ENCODE measurements around the gene GRIK4. TPM values are rescaled to one million over a fixed set of nuclear protein-coding genes. Genes with fewer than 3 reads are reported as not detected.

GRIK4 gene
- total and polyA plus RNA-seq, 2 of the 4 experiments (the other 2 are of a cell fraction), result 0.18 to 0.38 TPM

DNA sequence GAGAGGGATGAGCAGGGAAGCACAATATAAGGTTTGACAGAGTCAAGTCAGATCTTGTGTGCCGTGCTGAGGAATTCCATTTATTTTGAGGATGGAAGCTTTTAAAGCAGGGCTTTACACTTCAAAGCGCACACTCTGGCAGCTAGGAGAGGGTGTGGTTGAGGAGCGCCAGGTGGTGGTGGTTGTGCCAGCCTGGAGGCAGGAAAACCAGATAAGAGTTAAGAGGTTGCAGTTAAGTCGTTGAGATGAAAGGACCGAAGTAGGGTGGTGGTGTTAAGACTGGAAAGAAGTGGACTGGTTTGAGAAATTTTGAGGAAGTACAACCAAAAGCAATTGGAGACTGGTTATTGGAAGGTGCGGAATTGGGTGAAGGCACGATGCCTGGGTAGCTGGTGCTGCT lies 280.8 kb downstream of the GRIK4 start:
- H3K4me3 ChIP-seq (ENCODE audit: insufficient read depth, low read depth, low read length), result no peak overlapping the region
- in situ Hi-C loops (cut with MboI; ENCODE audit: low sequenced_read_pairs) (no loop called here), intact Hi-C loops (cut with micrococcal nuclease) (no loop called here), dilution Hi-C loops (cut with HindIII; ENCODE audit: low sequenced_read_pairs, unreplicated experiment) (no loop called here)
- H3K9me3 ChIP-seq (ENCODE audit: control insufficient read depth, insufficient read depth, low read length), result peaks cover 2% of the 10 kb centered on the region; the same call in 1 of the 2 replicates
- no peak overlapping the region for H2AK9ac ChIP-seq (replicated peaks; ENCODE audit: low read depth, low read length, poor library complexity)
- H3K4me2 ChIP-seq (ENCODE audit: low read depth, low read length), result no peak overlapping the region
- no peak for DNase-seq
- H2AFZ ChIP-seq (replicated peaks; ENCODE audit: low read length, poor library complexity), result no peak overlapping the region
- H3K4me1 ChIP-seq (ENCODE audit: control insufficient read depth, insufficient read depth, low read length), result no peaks in the 10 kb centered on the region
- CTCF ChIA-PET, result no interaction called here
- H4K5ac ChIP-seq (ENCODE audit: low read depth, low read length), result no peak overlapping the region
- H3K9me1 ChIP-seq (ENCODE audit: insufficient read depth, low read length), result no peaks in the 10 kb centered on the region
- no peaks in the 10 kb centered on the region for H4K20me1 ChIP-seq (ENCODE audit: insufficient read depth, low read length)
- H2BK20ac ChIP-seq (ENCODE audit: low read depth, low read length), result no peak overlapping the region
- no peak overlapping the region for H3K4ac ChIP-seq (ENCODE audit: low read depth, low read length)
- H2BK120ac ChIP-seq (ENCODE audit: low read depth, low read length), result no peak overlapping the region
- BruUV-seq (replicated peaks), result no TSS peak
- H3K27me3 ChIP-seq (ENCODE audit: control insufficient read depth, insufficient read depth, low read length), result peaks cover 39% of the 10 kb centered on the region
- no peak overlapping the region for H2BK5ac ChIP-seq (ENCODE audit: low read depth, low read length, poor library complexity, severe bottlenecking)
- no peak overlapping the region for H3K56ac ChIP-seq (ENCODE audit: extremely low read depth, insufficient read depth, low read length)
- H4K8ac ChIP-seq (ENCODE audit: low read depth in 2 of 2, low read length in 2 of 2), result no peak overlapping the region
- H3K9ac ChIP-seq (ENCODE audit: low read depth, low read length), result no peak overlapping the region
- H2AK5ac ChIP-seq (ENCODE audit: low read depth, low read length), result no peak overlapping the region
- no peaks in the 10 kb centered on the region for H3K79me1 ChIP-seq (ENCODE audit: low read depth in 1 of 2, low read length in 2 of 2)
- H2BK15ac ChIP-seq (ENCODE audit: low read depth, low read length), result no peak overlapping the region
- no peak overlapping the region for H3K14ac ChIP-seq (replicated peaks; ENCODE audit: low read depth, low read length)
- no peak for ATAC-seq (ENCODE audit: low read depth)
- H3K18ac ChIP-seq (ENCODE audit: low read depth, low read length), result no peak overlapping the region
- H3K27ac ChIP-seq (ENCODE audit: insufficient read depth, low read length), result no peak overlapping the region
- TF ChIP-seq POLR2A (IDR thresholded peaks at IDR 0.05; ENCODE audit: low read depth, low read length), result no peak
- TF ChIP-seq FOS (IDR thresholded peaks at IDR 0.05; ENCODE audit: low read depth, low read length), result no peak
- no peak for TF ChIP-seq BHLHE40 (IDR thresholded peaks at IDR 0.05; ENCODE audit: low read depth, low read length)
- no peak for TF ChIP-seq MXI1 (IDR thresholded peaks at IDR 0.05; ENCODE audit: borderline replicate concordance, low read depth, low read length)
- TF ChIP-seq RAD21 (IDR thresholded peaks at IDR 0.05; ENCODE audit: low read length), result no peak
- no peak for TF ChIP-seq CHD1 (IDR thresholded peaks at IDR 0.05; ENCODE audit: low read depth, low read length)
- no peak for TF ChIP-seq MAFK (IDR thresholded peaks at IDR 0.05; ENCODE audit: low read depth, low read length)
- no peak for TF ChIP-seq SMC3 (IDR thresholded peaks at IDR 0.05; ENCODE audit: low read depth, low read length)
- TF ChIP-seq RFX5 (IDR thresholded peaks at IDR 0.05; ENCODE audit: low read depth, low read length), result no peak
- no peak for TF ChIP-seq MAZ (IDR thresholded peaks at IDR 0.05; ENCODE audit: borderline replicate concordance, low read depth, low read length)
- no peak for TF ChIP-seq NFE2L2 (IDR thresholded peaks at IDR 0.05; ENCODE audit: low read depth, low read length)
- TF ChIP-seq, protein P1, sequence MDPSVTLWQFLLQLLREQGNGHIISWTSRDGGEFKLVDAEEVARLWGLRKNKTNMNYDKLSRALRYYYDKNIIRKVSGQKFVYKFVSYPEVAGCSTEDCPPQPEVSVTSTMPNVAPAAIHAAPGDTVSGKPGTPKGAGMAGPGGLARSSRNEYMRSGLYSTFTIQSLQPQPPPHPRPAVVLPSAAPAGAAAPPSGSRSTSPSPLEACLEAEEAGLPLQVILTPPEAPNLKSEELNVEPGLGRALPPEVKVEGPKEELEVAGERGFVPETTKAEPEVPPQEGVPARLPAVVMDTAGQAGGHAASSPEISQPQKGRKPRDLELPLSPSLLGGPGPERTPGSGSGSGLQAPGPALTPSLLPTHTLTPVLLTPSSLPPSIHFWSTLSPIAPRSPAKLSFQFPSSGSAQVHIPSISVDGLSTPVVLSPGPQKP (IDR thresholded peaks at IDR 0.05; ENCODE audit: borderline replicate concordance, low read depth, low read length), result no peak
- TF ChIP-seq, protein P2, sequence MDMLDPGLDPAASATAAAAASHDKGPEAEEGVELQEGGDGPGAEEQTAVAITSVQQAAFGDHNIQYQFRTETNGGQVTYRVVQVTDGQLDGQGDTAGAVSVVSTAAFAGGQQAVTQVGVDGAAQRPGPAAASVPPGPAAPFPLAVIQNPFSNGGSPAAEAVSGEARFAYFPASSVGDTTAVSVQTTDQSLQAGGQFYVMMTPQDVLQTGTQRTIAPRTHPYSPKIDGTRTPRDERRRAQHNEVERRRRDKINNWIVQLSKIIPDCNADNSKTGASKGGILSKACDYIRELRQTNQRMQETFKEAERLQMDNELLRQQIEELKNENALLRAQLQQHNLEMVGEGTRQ (IDR thresholded peaks at IDR 0.05; ENCODE audit: low read depth, low read length), result no peak
- TF ChIP-seq RCOR1 (IDR thresholded peaks at IDR 0.05; ENCODE audit: insufficient replicate concordance, low read length), result no peak
- TF ChIP-seq, protein P3, sequence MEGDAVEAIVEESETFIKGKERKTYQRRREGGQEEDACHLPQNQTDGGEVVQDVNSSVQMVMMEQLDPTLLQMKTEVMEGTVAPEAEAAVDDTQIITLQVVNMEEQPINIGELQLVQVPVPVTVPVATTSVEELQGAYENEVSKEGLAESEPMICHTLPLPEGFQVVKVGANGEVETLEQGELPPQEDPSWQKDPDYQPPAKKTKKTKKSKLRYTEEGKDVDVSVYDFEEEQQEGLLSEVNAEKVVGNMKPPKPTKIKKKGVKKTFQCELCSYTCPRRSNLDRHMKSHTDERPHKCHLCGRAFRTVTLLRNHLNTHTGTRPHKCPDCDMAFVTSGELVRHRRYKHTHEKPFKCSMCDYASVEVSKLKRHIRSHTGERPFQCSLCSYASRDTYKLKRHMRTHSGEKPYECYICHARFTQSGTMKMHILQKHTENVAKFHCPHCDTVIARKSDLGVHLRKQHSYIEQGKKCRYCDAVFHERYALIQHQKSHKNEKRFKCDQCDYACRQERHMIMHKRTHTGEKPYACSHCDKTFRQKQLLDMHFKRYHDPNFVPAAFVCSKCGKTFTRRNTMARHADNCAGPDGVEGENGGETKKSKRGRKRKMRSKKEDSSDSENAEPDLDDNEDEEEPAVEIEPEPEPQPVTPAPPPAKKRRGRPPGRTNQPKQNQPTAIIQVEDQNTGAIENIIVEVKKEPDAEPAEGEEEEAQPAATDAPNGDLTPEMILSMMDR (conservative IDR thresholded peaks at IDR 0.05; ENCODE audit: low read depth, low read length), result no peak
- TF ChIP-seq CEBPB (IDR thresholded peaks at IDR 0.05; ENCODE audit: low read depth, low read length), result no peak
- POLR2A ChIA-PET (ENCODE audit: unreplicated experiment), result no interaction called here
- H3K36me3 ChIP-seq (ENCODE audit: control insufficient read depth, insufficient read depth, low read length), result no peaks in the 10 kb centered on the region
- no peak overlapping the region for H4K91ac ChIP-seq (ENCODE audit: insufficient read depth, low read depth, low read length)
- WGBS, 2 experiments (ENCODE audit: extremely low coverage in 2 of 2, insufficient read length in 1 of 2), result 70% methylated on average over 5 of the region's 7 CpGs; no CpG with 5 or more reads in 1 of the 2 experiments
- no peak overlapping the region for H3K23ac ChIP-seq (ENCODE audit: low read depth, low read length)
